Astrocyte (in vitro differentiated cells and primary cell): ENCODE results near the gene ANKRD62.

Experiments used
- CTCF ChIP-seq: IDR thresholded peaks from 2 replicates; pipeline ENCODE4 v1.5.1; 2011; ENCODE audit warnings: low read depth, mild to moderate bottlenecking, inconsistent platforms, low read length, moderate library complexity; ENCODE audit not compliant: insufficient read depth
- EZH2 ChIP-seq: IDR thresholded peaks from 2 replicates; pipeline ENCODE4 v1.6.1; 2012; ENCODE audit warnings: mild to moderate bottlenecking, low read length, inconsistent platforms; ENCODE audit not compliant: insufficient read depth

DNA sequence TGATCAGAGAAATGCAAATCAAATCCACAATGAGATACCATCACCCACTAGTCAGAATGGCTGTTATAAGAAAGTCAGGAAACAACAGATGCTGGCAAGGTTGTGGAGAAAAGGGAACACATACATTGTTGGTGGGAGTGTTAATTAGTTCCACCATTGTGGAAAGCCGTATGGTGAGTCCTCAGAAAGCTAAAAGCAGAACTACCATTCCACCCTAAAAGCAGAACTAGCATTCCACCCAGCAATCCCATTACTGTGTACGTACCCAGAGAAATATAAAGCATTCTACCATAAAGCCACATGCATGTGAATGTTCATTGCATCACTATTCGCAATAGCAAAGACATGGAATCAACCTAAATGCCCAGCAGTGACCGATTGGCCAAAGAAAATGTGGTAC lies 60.7 kb downstream of the ANKRD62 start:
- TF ChIP-seq CTCF (no peak), EZH2 (no peak)
